Kidney (tissue), 14 donors: ENCODE results near the gene TTLL13. TPM values are rescaled to one million over a fixed set of nuclear protein-coding genes. Genes with fewer than 3 reads are reported as not detected.
"Not testable (repeated sequence)": the region's sequence is repeated elsewhere in the genome, so short reads cannot be mapped to it uniquely, and the experiment has no call there.

Source experiments
- DNase-seq, 5 donors: peaks; one replicate each; pipeline ENCODE4 v3.0.0-alpha.2; 2013 to 2020
- FAIRE-seq: peaks from 2 replicates; lab custom pipeline; 2012; peaks lifted over from hg19 to GRCh38; lab: Jason Lieb, UNC
- H3K27ac ChIP-seq, 2 donors: one replicate each; pipeline ENCODE4 v1.7.0; 2013; ENCODE audit warnings: low read depth in 2 of 2, low read length in 2 of 2, inconsistent platforms in 1 of 2
- H3K27me3 ChIP-seq: one replicate; pipeline ENCODE4 v1.7.1; 2013; ENCODE audit warnings: low read length, inconsistent platforms; ENCODE audit not compliant: control insufficient read depth, insufficient read depth
- H3K36me3 ChIP-seq, 3 donors: one replicate each; pipeline versions ENCODE4 v1.7.0 to v1.7.1; 2013; ENCODE audit warnings: low read length in 3 of 3, control low read depth in 1 of 3, inconsistent platforms in 1 of 3; ENCODE audit not compliant: insufficient read depth in 3 of 3, control insufficient read depth in 2 of 3
- H3K4me1 ChIP-seq, 3 donors: one replicate each; pipeline versions ENCODE4 v1.7.0 to v1.7.1; 2013; ENCODE audit warnings: low read length in 3 of 3, inconsistent platforms in 1 of 3, low read depth in 1 of 3; ENCODE audit not compliant: control insufficient read depth in 2 of 3, insufficient read depth in 2 of 3
- H3K4me3 ChIP-seq, 3 donors: one replicate each; pipeline versions ENCODE4 v1.7.0 to v1.8.1; 2013; ENCODE audit warnings: low read length in 3 of 3, control low read depth in 1 of 3, inconsistent platforms in 1 of 3
- H3K9ac ChIP-seq, 3 donors: one replicate each; pipeline versions ENCODE4 v1.7.0 to v1.7.1; 2013; ENCODE audit warnings: low read length in 3 of 3, control low read depth in 1 of 3, inconsistent platforms in 1 of 3
- H3K9me3 ChIP-seq, 3 donors: one replicate each; pipeline versions ENCODE4 v1.7.0 to v1.7.1; 2013; ENCODE audit warnings: low read length in 3 of 3, control low read depth in 1 of 3, inconsistent platforms in 1 of 3; ENCODE audit not compliant: control insufficient read depth in 2 of 3, insufficient read depth in 1 of 3
- intact Hi-C: fragments of 100-400 bp; cut with DNase I; formaldehyde crosslinking; loops from one replicate; pipeline ENCODE4 v1.11.1; 2022
- polyA plus RNA-seq: library from polyadenylated mRNA; stranded (reverse); fragments of 350-450 nt; fragmentation: Illumina TruSeq; extraction: RNeasy Lipid Tissue Mini Kit (QIAGEN cat#74804); gene quantifications from one replicate; pipeline ENCODE4 v1.2.3, GENCODE V29; 2014; ENCODE audit warnings: low read depth, low replicate concordance; ENCODE audit not compliant: insufficient read depth
- total RNA-seq: library from RNA; stranded (reverse); fragmentation: NEBNext Ultra II Directional; extraction: Animal tissue kit (Norgen Biotek cat#: 25700); gene quantifications from one replicate; pipeline ENCODE4 v1.2.1, GENCODE V29; 2021
- TF ChIP-seq, protein P1 (sequence below): IDR thresholded peaks from 3 replicates; pipeline ENCODE4 v1.5.1; 2012; ENCODE audit warnings: mild to moderate bottlenecking, moderate library complexity, borderline replicate concordance; ENCODE audit not compliant: insufficient read depth; ENCODE audit errors: extremely low read depth
- donor health status: control.
- donor health status: control.
- donor health status: control.
- donor health status: control.
- donor health status: control.
- donor health status: DM: yes; HTN: yes; CAD: no.
- donor health status: Normal renal cell carcinoma (clear cell type).

Gene TTLL13
- total and polyA plus RNA-seq, 2 donors from 2014 or later = 0.54 to 0.88 TPM

DNA sequence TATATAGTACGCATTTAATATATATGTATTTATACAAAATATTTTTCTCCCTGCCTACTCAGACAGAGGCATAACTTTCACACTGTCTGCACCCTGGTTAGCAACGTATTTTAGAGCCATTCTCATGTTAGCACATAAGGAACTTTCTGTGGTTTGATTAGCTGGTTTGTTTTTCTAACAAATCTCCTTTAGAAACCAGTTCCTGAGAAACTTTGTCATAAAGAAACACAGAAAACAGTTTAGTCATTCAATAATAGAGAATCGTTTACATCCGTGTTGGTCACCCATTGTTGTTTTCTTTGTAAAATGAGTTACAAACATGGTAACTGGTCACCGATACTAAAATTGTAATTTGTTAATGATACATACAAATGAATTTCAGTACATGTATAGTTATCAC, 10.2 kb downstream of the TTLL13 start:
- Histone ChIP-seq H3K4me3 (no peak overlapping the region), H3K4me1 (peaks cover 0 to 5% (median 5%) of the 10 kb centered on the region in 3 donors), H3K27me3 (no peaks in the 10 kb centered on the region), H3K36me3 (no peaks in the 10 kb centered on the region), H3K27ac (no peak overlapping the region), H3K9ac (no peak overlapping the region), H3K9me3 (no peaks in the 10 kb centered on the region)
- TF ChIP-seq, protein P1, sequence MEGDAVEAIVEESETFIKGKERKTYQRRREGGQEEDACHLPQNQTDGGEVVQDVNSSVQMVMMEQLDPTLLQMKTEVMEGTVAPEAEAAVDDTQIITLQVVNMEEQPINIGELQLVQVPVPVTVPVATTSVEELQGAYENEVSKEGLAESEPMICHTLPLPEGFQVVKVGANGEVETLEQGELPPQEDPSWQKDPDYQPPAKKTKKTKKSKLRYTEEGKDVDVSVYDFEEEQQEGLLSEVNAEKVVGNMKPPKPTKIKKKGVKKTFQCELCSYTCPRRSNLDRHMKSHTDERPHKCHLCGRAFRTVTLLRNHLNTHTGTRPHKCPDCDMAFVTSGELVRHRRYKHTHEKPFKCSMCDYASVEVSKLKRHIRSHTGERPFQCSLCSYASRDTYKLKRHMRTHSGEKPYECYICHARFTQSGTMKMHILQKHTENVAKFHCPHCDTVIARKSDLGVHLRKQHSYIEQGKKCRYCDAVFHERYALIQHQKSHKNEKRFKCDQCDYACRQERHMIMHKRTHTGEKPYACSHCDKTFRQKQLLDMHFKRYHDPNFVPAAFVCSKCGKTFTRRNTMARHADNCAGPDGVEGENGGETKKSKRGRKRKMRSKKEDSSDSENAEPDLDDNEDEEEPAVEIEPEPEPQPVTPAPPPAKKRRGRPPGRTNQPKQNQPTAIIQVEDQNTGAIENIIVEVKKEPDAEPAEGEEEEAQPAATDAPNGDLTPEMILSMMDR = no peak
- no peak for FAIRE-seq
- DNase-seq = no peak
- intact Hi-C loops = no loop called here

DNA sequence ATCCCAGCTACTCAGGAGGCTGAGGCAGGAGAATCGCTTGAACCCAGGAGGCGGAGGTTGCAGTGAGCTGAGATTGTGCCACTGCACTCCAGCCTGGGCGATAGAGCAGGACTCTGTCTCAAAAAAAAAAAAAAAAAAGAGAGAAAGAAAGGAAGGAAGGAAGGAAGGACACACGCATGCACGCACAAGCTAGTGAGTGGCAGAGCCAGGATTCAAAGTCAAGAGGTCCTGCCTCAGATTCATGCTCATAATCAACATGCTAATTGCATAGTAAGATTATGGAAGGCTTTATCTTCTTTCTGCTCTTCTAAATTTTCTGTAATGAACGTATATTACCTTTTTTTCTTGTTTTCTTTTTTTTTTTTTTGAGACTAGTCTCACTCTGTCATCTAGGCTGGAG, 11.4 kb downstream of the TTLL13 start:
- H3K9ac ChIP-seq, H3K27me3 ChIP-seq, intact Hi-C loops, H3K36me3 ChIP-seq, DNase-seq, H3K9me3 ChIP-seq, H3K27ac ChIP-seq, H3K4me3 ChIP-seq, FAIRE-seq: not testable (repeated sequence)
- H3K4me1 ChIP-seq = peaks cover 0 to 11% (median 7%) of the 10 kb centered on the region in 3 donors

DNA sequence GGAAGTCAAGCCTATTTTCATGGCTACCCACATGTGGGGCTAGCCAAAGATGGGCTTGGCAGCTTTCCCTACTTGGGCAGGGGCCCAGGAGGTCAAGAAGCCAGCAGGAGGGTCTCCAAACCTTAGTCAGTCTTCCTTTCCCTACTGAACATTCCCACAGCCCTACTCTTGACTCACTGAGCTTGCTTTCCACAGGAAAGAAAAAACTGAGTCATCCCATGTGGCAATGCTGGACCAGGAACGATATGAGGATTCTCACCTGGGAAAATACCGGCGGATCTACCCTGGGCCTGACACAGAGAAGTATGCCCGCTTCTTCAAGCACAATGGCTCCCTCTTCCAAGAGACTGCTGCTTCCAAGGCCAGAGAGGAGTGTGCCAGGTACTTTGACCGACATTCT, 12.5 kb downstream of the TTLL13 start:
- intact Hi-C loops = no loop called here
- TF ChIP-seq, protein P1 = no peak
- H3K9ac ChIP-seq = no peak overlapping the region
- DNase-seq = no peak
- no peaks in the 10 kb centered on the region for H3K27me3 ChIP-seq
- no peaks in the 10 kb centered on the region for H3K36me3 ChIP-seq
- no peak for FAIRE-seq
- H3K4me1 ChIP-seq = peaks cover 0 to 11% (median 8%) of the 10 kb centered on the region in 3 donors
- no peak overlapping the region for H3K4me3 ChIP-seq
- H3K9me3 ChIP-seq = no peaks in the 10 kb centered on the region
- H3K27ac ChIP-seq = no peak overlapping the region

DNA sequence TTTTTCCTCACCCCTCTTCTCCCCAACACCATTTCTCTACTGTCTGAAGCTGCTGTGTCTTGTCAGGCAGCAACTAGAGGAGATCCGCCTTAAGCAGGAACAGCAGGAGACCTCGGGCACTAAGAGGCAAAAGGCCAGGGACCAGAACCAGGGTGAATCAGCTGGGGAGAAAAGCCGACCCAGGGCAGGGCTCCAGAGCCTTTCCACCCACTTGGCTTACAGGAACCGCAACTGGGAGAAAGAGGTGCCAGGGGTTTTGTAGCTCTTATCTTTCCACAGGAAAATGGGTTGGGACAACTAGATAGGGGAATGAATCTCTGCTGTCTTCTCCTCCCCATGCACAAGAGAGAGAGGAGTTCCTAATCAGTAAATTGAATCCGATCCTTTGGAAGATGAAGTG, 13.1 kb downstream of the TTLL13 start:
- Histone ChIP-seq H3K27me3 (no peaks in the 10 kb centered on the region), H3K4me3 (no peak overlapping the region), H3K9me3 (no peaks in the 10 kb centered on the region), H3K9ac (no peak overlapping the region), H3K4me1 (peaks cover 0 to 15% (median 14%) of the 10 kb centered on the region in 3 donors), H3K36me3 (no peaks in the 10 kb centered on the region), H3K27ac (no peak overlapping the region)
- TF ChIP-seq, protein P1 = no peak
- intact Hi-C loops = no loop called here
- DNase-seq (no peak), FAIRE-seq (no peak)
